ENCODE measurements around the gene PTGR3.

Gene PTGR3

DNA sequence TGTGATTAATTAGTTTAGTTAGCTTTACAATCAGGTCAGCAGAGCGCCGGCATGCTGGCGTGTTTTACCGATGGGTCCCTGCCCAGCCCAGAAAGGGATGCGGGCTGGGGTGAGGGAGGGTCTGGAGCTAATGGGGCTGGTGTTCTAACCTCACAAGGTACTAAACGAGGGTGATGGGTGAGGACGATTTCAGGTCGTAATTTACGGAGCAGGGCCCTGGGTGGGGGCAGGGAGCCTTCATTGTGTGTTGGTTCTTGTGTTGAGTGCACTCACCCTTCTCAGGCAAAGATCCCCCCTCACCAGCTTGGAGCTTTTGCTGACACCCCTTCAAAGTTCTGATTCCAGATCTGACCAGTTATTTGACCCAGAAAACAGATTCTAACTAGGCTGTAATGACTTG is 39.5 kb downstream of the PTGR3 start (continued):
- no peak for TF ChIP-seq SP2 (tag by site-specific recombination; IDR thresholded peaks at IDR 0.05)

- Histone ChIP-seq H3K4me1 (ENCODE audit: control insufficient read depth, insufficient read depth, low read length) (no peaks in the 10 kb centered on the region), H3K36me3 (ENCODE audit: control insufficient read depth in 2 of 2, insufficient read depth in 1 of 2, low read length in 2 of 2) (no peaks in the 10 kb centered on the region), H3K27ac (ENCODE audit: extremely low read depth, low read depth, low read length) (no peak overlapping the region), H3K4me3 (ENCODE audit: low read depth, low read length) (no peak overlapping the region), H3K9me3 (ENCODE audit: control insufficient read depth, insufficient read depth, low read depth, low read length) (no peaks in the 10 kb centered on the region)
- POLR2A ChIA-PET = no interaction called here
- CTCF ChIA-PET = interaction anchor here (0.7 kb wide), 1 partner anchor 1120 kb away, joined by 4 read pairs; no protein-coding TSS in a partner anchor
- TF ChIP-seq, protein P1, sequence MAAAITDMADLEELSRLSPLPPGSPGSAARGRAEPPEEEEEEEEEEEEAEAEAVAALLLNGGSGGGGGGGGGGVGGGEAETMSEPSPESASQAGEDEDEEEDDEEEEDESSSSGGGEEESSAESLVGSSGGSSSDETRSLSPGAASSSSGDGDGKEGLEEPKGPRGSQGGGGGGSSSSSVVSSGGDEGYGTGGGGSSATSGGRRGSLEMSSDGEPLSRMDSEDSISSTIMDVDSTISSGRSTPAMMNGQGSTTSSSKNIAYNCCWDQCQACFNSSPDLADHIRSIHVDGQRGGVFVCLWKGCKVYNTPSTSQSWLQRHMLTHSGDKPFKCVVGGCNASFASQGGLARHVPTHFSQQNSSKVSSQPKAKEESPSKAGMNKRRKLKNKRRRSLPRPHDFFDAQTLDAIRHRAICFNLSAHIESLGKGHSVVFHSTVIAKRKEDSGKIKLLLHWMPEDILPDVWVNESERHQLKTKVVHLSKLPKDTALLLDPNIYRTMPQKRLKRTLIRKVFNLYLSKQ (tag by site-specific recombination; IDR thresholded peaks at IDR 0.05; ENCODE audit: borderline replicate concordance) = no peak
- TF ChIP-seq, protein P2, sequence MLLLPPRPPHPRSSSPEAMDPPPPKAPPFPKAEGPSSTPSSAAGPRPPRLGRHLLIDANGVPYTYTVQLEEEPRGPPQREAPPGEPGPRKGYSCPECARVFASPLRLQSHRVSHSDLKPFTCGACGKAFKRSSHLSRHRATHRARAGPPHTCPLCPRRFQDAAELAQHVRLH (tag by site-specific recombination; IDR thresholded peaks at IDR 0.05) = no peak
- TF ChIP-seq ZNF521 (tag by site-specific recombination; IDR thresholded peaks at IDR 0.05) = no peak
- no peak for TF ChIP-seq ZNF560 (tag by site-specific recombination; IDR thresholded peaks at IDR 0.05; ENCODE audit: borderline replicate concordance)
- no peak for TF ChIP-seq ZNF23 (tag by site-specific recombination; IDR thresholded peaks at IDR 0.05; ENCODE audit: borderline replicate concordance)
- TF ChIP-seq ZNF202 (tag by site-specific recombination; IDR thresholded peaks at IDR 0.05; ENCODE audit: borderline replicate concordance) = no peak
- TF ChIP-seq ZFP37 (tag by site-specific recombination; IDR thresholded peaks at IDR 0.05) = no peak
- TF ChIP-seq ZNF140 (tag by site-specific recombination; IDR thresholded peaks at IDR 0.05) = no peak
- no peak for TF ChIP-seq ZNF677 (tag by site-specific recombination; IDR thresholded peaks at IDR 0.05)
- TF ChIP-seq ZSCAN23 (tag by site-specific recombination; IDR thresholded peaks at IDR 0.05) = no peak
- TF ChIP-seq ZNF544 (tag by site-specific recombination; IDR thresholded peaks at IDR 0.05) = no peak
- TF ChIP-seq ZNF600 (tag by site-specific recombination; IDR thresholded peaks at IDR 0.05) = no peak
- no peak for TF ChIP-seq ZNF785 (tag by site-specific recombination; IDR thresholded peaks at IDR 0.05)
- no peak for TF ChIP-seq ZNF645 (tag by site-specific recombination; IDR thresholded peaks at IDR 0.05)
- TF ChIP-seq SETDB1 (IDR thresholded peaks at IDR 0.05; ENCODE audit: insufficient read length, low read length) = no peak
Measured at GRCh38 chr18:75168619-75169018, 40.3 kb downstream of the PTGR3 start.

DNA sequence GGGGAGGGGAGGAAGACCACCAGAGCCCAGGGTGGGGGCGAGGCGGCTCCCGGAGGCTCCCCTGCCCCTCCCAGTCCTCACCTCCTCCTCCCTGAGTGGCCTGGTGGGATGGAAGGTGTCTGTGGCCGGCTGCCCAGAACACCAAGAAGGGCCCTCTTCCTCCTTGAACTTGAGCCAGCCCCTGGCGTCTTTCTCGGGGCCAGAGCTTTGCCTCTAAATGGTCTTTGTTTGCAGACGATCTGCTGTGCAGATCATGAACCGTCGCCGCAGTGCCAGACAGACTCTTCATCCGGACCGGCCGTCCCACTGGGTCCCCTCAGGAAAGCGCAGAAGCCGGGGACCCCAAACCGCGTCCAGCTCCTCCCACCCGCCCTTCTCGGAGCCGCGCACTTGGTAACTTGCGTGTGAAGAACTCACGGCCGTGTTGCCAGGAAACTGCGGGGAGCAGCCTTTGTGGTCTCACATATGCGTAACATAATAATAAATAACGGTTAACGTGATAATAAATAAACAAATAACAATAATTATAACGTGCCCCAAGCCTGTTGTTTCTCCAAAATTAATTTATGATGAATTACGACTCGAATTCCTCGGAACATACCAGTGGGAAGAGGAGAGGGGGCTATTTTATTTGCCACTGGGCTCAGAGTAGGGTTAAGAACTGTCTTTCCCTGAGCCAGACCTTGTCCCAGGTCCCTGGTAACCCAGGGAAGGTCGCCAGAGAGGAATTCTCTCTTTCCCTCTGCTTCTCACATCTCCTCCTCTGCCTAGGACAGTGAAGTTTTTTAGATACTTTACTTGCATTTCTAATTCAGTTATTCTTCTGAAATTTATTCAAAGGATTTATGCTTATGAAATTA is 41.0 kb downstream of the PTGR3 start:
- H3K4me3 ChIP-seq (ENCODE audit: low read depth, low read length) = no peak overlapping the region
- H3K4me1 ChIP-seq (ENCODE audit: control insufficient read depth, insufficient read depth, low read length) = no peaks in the 10 kb centered on the region
- no peak overlapping the region for H3K27ac ChIP-seq (ENCODE audit: extremely low read depth, low read depth, low read length)
- H3K9me3 ChIP-seq (ENCODE audit: control insufficient read depth, insufficient read depth, low read depth, low read length) = no peaks in the 10 kb centered on the region
- no peaks in the 10 kb centered on the region for H3K36me3 ChIP-seq (ENCODE audit: control insufficient read depth in 2 of 2, insufficient read depth in 1 of 2, low read length in 2 of 2)
- ChIA-PET POLR2A (no interaction called here), CTCF (interaction anchor here (0.7 kb wide), 1 partner anchor 1119 kb away, joined by 4 read pairs; no protein-coding TSS in a partner anchor)
- TF ChIP-seq ZNF449 (tag by site-specific recombination; IDR thresholded peaks at IDR 0.05) (no peak), ZBTB21 (tag by site-specific recombination; IDR thresholded peaks at IDR 0.05) (no peak), KLF9 (tag by site-specific recombination; IDR thresholded peaks at IDR 0.05; ENCODE audit: low read depth) (no peak), ZNF747 (tag by site-specific recombination; IDR thresholded peaks at IDR 0.05) (no peak), INSM2 (tag by site-specific recombination; IDR thresholded peaks at IDR 0.05) (no peak), ZNF529 (tag by site-specific recombination; IDR thresholded peaks at IDR 0.05; ENCODE audit: insufficient replicate concordance) (no peak), ZNF366 (tag by site-specific recombination; conservative IDR thresholded peaks at IDR 0.05) (no peak), SCRT2 (tag by site-specific recombination; IDR thresholded peaks at IDR 0.05) (no peak)
- TF ChIP-seq, protein P3, sequence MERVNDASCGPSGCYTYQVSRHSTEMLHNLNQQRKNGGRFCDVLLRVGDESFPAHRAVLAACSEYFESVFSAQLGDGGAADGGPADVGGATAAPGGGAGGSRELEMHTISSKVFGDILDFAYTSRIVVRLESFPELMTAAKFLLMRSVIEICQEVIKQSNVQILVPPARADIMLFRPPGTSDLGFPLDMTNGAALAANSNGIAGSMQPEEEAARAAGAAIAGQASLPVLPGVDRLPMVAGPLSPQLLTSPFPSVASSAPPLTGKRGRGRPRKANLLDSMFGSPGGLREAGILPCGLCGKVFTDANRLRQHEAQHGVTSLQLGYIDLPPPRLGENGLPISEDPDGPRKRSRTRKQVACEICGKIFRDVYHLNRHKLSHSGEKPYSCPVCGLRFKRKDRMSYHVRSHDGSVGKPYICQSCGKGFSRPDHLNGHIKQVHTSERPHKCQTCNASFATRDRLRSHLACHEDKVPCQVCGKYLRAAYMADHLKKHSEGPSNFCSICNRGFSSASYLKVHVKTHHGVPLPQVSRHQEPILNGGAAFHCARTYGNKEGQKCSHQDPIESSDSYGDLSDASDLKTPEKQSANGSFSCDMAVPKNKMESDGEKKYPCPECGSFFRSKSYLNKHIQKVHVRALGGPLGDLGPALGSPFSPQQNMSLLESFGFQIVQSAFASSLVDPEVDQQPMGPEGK (tag by site-specific recombination; IDR thresholded peaks at IDR 0.05) = no peak
